HepG2 (cell line): ENCODE measurements around the gene OR2A5. TPM values are rescaled to one million over a fixed set of nuclear protein-coding genes. Genes with fewer than 3 reads are reported as not detected.

ENCODE experiments used
- ATAC-seq: fragments of 200-7000 bp; cut with Tn5 transposase; 3 replicates; pipeline ENCODE4 v1.9.1; 2020; ENCODE audit warnings: mild to moderate bottlenecking, moderate library complexity
- BruUV-seq: library from RNA; stranded (reverse); fragments of 400-500 nt; replicated peaks from 2 replicates; lab custom pipeline; 2021; lab: Mats Ljungman, UMichigan
- CTCF ChIA-PET: fragments of 300-600 bp; formaldehyde crosslinking; extraction: SDS; loops from one replicate; lab custom pipeline; 2021; ENCODE audit warnings: low total read pairs, inconsistent platforms, low intra/inter-chr PET ratio; lab: Yijun Ruan, JAX
- POLR2A ChIA-PET: fragments of 350-600 bp; sonication (Branson Sonifier 250); formaldehyde crosslinking; loops from one replicate; lab custom pipeline; 2020; ENCODE audit warnings: antibody characterized with exemption, inconsistent platforms; lab: Yijun Ruan, JAX
- DNase-seq: peaks from one replicate; pipeline ENCODE4 v3.0.0-alpha.2; 2015; ENCODE audit warnings: low spot score
- FAIRE-seq: peaks from 3 replicates; lab custom pipeline; 2011; peaks lifted over from hg19 to GRCh38; lab: Jason Lieb, UNC
- H2AFZ ChIP-seq: one replicate; pipeline ENCODE4 v1.6.1; 2011; ENCODE audit warnings: low read length, inconsistent platforms
- H3K27ac ChIP-seq: fragments of 300-600 bp; 3 replicates; pipeline ENCODE4 v1.8.0; 2011; ENCODE audit warnings: mixed run types, mild to moderate bottlenecking, mixed read lengths, low read length, inconsistent platforms; ENCODE audit not compliant: insufficient read depth; ENCODE audit errors: extremely low read length
- H3K27me3 ChIP-seq, 2 experiments: fragments of 200-600 bp in 1 of 2; 2 replicates in 1 of 2; 3 replicates in 1 of 2; pipeline versions ENCODE4 v1.6.0 to v1.8.0; 2011; ENCODE audit warnings: low read length in 2 of 2, mild to moderate bottlenecking in 2 of 2, moderate library complexity in 2 of 2, inconsistent platforms in 1 of 2; ENCODE audit not compliant: insufficient read depth in 2 of 2, control insufficient read depth in 1 of 2
- H3K36me3 ChIP-seq, 2 experiments: fragments of 200-600 bp in 1 of 2; replicated peaks in 1 of 2; 2 replicates in 1 of 2; 3 replicates in 1 of 2; pipeline versions ENCODE4 v1.5.1 to v1.8.0; 2011; ENCODE audit warnings: low read length in 2 of 2, inconsistent platforms in 1 of 2; ENCODE audit not compliant: insufficient read depth in 2 of 2, control insufficient read depth in 1 of 2
- H3K4me1 ChIP-seq: 2 replicates; pipeline ENCODE4 v1.5.1; 2012; ENCODE audit warnings: low read length, inconsistent platforms; ENCODE audit not compliant: insufficient read depth
- H3K4me2 ChIP-seq: 2 replicates; pipeline ENCODE4 v1.6.0; 2011; ENCODE audit warnings: low read depth, low read length, inconsistent platforms
- H3K4me3 ChIP-seq, 3 experiments: fragments of 200-600 bp in 1 of 3; sonication (generic), shearing (Covaris generic) in 1 of 3; replicated peaks in 1 of 3; 2 replicates each; pipeline ENCODE4 v1.5.1; 2011 to 2016; ENCODE audit warnings: low read length in 3 of 3, inconsistent platforms in 2 of 3, low read depth in 2 of 3, mild to moderate bottlenecking in 2 of 3, control low read depth in 1 of 3, mixed read lengths in 1 of 3; ENCODE audit not compliant: insufficient read depth in 1 of 3
- H3K79me2 ChIP-seq: one replicate; pipeline ENCODE4 v1.6.1; 2011; ENCODE audit warnings: low read length, inconsistent platforms; ENCODE audit not compliant: insufficient read depth
- H3K9ac ChIP-seq: 2 replicates; pipeline ENCODE4 v1.6.0; 2011; ENCODE audit warnings: mild to moderate bottlenecking, low read depth, low read length, inconsistent platforms; ENCODE audit not compliant: insufficient read depth
- H3K9me3 ChIP-seq: 2 replicates; pipeline ENCODE4 v1.5.1; 2012; ENCODE audit warnings: mild to moderate bottlenecking, low read length
- H4K20me1 ChIP-seq: 2 replicates; pipeline ENCODE4 v1.6.0; 2011; ENCODE audit warnings: inconsistent platforms, mild to moderate bottlenecking, low read length, moderate library complexity; ENCODE audit not compliant: insufficient read depth
- ARNT ChIP-seq: fragments of 450-650 bp; IDR thresholded peaks from 2 replicates; pipeline ENCODE4 v1.6.1; 2017
- ATF7 ChIP-seq, 2 experiments: fragments of 450-650 bp in 1 of 2; sonication (generic) in 1 of 2; formaldehyde crosslinking in 1 of 2; IDR thresholded peaks; 2 replicates each; pipeline versions ENCODE4 v1.4.0 to v1.6.1; 2016 to 2020; ENCODE audit warnings: antibody characterized with exemption in 1 of 2, mild to moderate bottlenecking in 1 of 2, missing genetic modification reagents in 1 of 2
- BCL6 ChIP-seq: IDR thresholded peaks from 2 replicates; pipeline ENCODE4 v1.6.1; 2016; ENCODE audit warnings: missing genetic modification reagents, missing compliant biosample characterization
- CENPT ChIP-seq: sonication (generic); formaldehyde crosslinking; IDR thresholded peaks from 2 replicates; pipeline ENCODE4 v1.8.0; 2022; ENCODE audit warnings: low read depth, mild to moderate bottlenecking, moderate library complexity, missing genetic modification reagents
- DNMT3B ChIP-seq: conservative IDR thresholded peaks from 2 replicates; pipeline ENCODE4 v1.6.1; 2016; ENCODE audit warnings: missing biosample characterization, control low read depth
- FOXA1 ChIP-seq, 2 experiments: fragments of 450-650 bp in 1 of 2; sonication (generic) in 1 of 2; formaldehyde crosslinking in 1 of 2; IDR thresholded peaks; 2 replicates each; pipeline versions ENCODE4 v1.4.0 to v1.6.1; 2016 to 2020; ENCODE audit warnings: missing genetic modification reagents in 1 of 2
- NCOA1 ChIP-seq: sonication (generic); formaldehyde crosslinking; IDR thresholded peaks from 2 replicates; pipeline ENCODE4 v1.9.0; 2021; ENCODE audit warnings: missing genetic modification reagents
- NFKB2 ChIP-seq: sonication (generic); formaldehyde crosslinking; IDR thresholded peaks from 2 replicates; pipeline ENCODE4 v1.4.0; 2020; ENCODE audit warnings: missing genetic modification reagents, borderline replicate concordance
- NR2F1 ChIP-seq, 2 experiments: fragments of 450-650 bp in 1 of 2; formaldehyde crosslinking in 1 of 2; IDR thresholded peaks; 2 replicates each; pipeline versions ENCODE4 v1.5.0 to v1.6.1; 2016 to 2020; ENCODE audit warnings: mild to moderate bottlenecking in 1 of 2, missing compliant biosample characterization in 1 of 2, missing genetic modification reagents in 1 of 2, moderate library complexity in 1 of 2
- NR2F6 ChIP-seq, 2 experiments: IDR thresholded peaks; 2 replicates each; pipeline ENCODE4 v1.6.1; 2016; ENCODE audit warnings: antibody characterized with exemption in 1 of 2, mild to moderate bottlenecking in 1 of 2
- PRMT3 ChIP-seq: sonication (generic); formaldehyde crosslinking; IDR thresholded peaks from 2 replicates; pipeline ENCODE4 v1.8.1; 2022; ENCODE audit warnings: low read depth, mild to moderate bottlenecking, moderate library complexity, missing genetic modification reagents, borderline replicate concordance
- REXO4 ChIP-seq: sonication (generic); formaldehyde crosslinking; IDR thresholded peaks from 2 replicates; pipeline ENCODE4 v1.8.0; 2022; ENCODE audit warnings: missing genetic modification reagents, mild to moderate bottlenecking, borderline replicate concordance
- ZBTB7B ChIP-seq: sonication (generic); formaldehyde crosslinking; IDR thresholded peaks from 2 replicates; pipeline ENCODE4 v1.4.0; 2020; ENCODE audit warnings: missing genetic modification reagents
- ZNF253 ChIP-seq: sonication (generic); formaldehyde crosslinking; IDR thresholded peaks from 2 replicates; pipeline ENCODE4 v1.8.0; 2022; ENCODE audit warnings: mild to moderate bottlenecking, missing genetic modification reagents, borderline replicate concordance
- ZNF367 ChIP-seq: sonication (generic); formaldehyde crosslinking; IDR thresholded peaks from 2 replicates; pipeline ENCODE4 v1.4.0; 2020; ENCODE audit warnings: missing genetic modification reagents, borderline replicate concordance
- ZNF598 ChIP-seq: sonication (generic); formaldehyde crosslinking; IDR thresholded peaks from 2 replicates; pipeline ENCODE4 v1.5.1; 2020; ENCODE audit warnings: mild to moderate bottlenecking, missing genetic modification reagents, borderline replicate concordance
- ZSCAN30 ChIP-seq: sonication (generic); formaldehyde crosslinking; IDR thresholded peaks from 2 replicates; pipeline ENCODE4 v1.5.0; 2020; ENCODE audit warnings: mild to moderate bottlenecking, missing genetic modification reagents
- WGBS: methylation state at CpG from one replicate; pipeline ENCODE4 v1.1.6; 2017; ENCODE audit warnings: low lambda C conversion rate; 5-methylcytosine and 5-hydroxymethylcytosine counted together
- in situ Hi-C: cut with HindIII; loops from 2 replicates; pipeline ENCODE4 v1.10.0; 2017; ENCODE audit warnings: low pct_unique_long_range_greater_than_20kb; ENCODE audit not compliant: extremely low pct_ligation_motif_present
- intact Hi-C: fragments of 100-400 bp; cut with micrococcal nuclease; formaldehyde crosslinking; loops from one replicate; pipeline ENCODE4 v1.10.0; 2022; ENCODE audit not compliant: unreplicated experiment
- polyA plus RNA-seq, 8 experiments: library from polyadenylated mRNA; depleted of rRNA in 3 of 8; stranded (reverse) in 7 of 8; unstranded in 1 of 8; fragments of >200 nt; fragmentation: Illumina TruSeq in 4 of 8; extraction: Trizol in 4 of 8; gene quantifications; 2 replicates each; pipeline versions ENCODE4 v1.2.1 to v1.2.3, GENCODE V29; 2011 to 2016; ENCODE audit warnings: low read depth in 4 of 8, missing spikeins in 1 of 8, mixed read lengths in 1 of 8; ENCODE audit not compliant: insufficient read depth in 1 of 8
- total RNA-seq, 5 experiments: library from RNA; depleted of rRNA; stranded (reverse); fragments of >200 nt; fragmentation: Illumina TruSeq; extraction: Trizol; gene quantifications; 2 replicates each; pipeline ENCODE4 v1.2.3, GENCODE V29; 2016; ENCODE audit warnings: low read depth in 1 of 5

The OR2A5 gene
- total and polyA plus RNA-seq, 2 of the 13 experiments (the other 11 are each of a cell fraction or from before 2014, with no cell fraction given), result not detected

DNA sequence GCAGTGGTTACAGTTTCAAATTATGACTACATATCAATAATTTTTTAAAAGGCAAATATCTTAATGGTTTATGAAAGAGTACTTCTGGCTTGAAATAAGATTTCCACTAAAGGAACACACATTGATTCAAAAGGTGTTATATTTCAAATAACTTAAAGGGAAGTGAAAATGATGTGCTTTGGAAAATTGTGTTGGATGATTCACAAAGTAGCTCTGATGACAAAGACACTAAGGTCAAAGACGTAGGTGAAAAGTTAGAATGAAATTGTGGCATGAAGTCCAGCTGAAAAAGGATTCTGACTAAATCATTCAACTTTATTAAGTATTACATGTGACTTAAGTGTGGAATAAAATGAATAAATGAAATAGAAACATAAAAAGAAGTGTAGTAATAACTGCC, 20.8 kb upstream of the OR2A5 start:
- ChIA-PET CTCF (no interaction called here), POLR2A (no interaction called here)
- TF ChIP-seq NFKB2 (CRISPR knock-in tag) (no peak), ZNF598 (CRISPR knock-in tag) (no peak), FOXA1 (IDR thresholded peaks at IDR 0.05) (no peak), FOXA1 (CRISPR knock-in tag; IDR thresholded peaks at IDR 0.05) (no peak), ARNT (no peak), ATF7 (IDR thresholded peaks at IDR 0.05) (no peak), ATF7 (CRISPR knock-in tag; IDR thresholded peaks at IDR 0.05) (no peak), NR2F6 (IDR thresholded peaks at IDR 0.05) (no peak), NR2F6 (CRISPR knock-in tag; IDR thresholded peaks at IDR 0.05) (no peak), ZNF253 (CRISPR knock-in tag) (no peak), NR2F1 (CRISPR knock-in tag; IDR thresholded peaks at IDR 0.05) (no peak), NCOA1 (no peak), CENPT (no peak), DNMT3B (no peak), ZBTB7B (no peak), REXO4 (CRISPR knock-in tag) (no peak), ZSCAN30 (CRISPR knock-in tag) (no peak), PRMT3 (CRISPR knock-in tag) (no peak), BCL6 (CRISPR knock-in tag) (no peak), ZNF367 (CRISPR knock-in tag) (no peak)
- Histone ChIP-seq H3K9ac (no peak overlapping the region), H3K27ac (no peak overlapping the region), H3K4me1 (peaks cover 9% of the 10 kb centered on the region; the same call in 1 of the 2 replicates), H3K79me2 (no peaks in the 10 kb centered on the region), H3K4me3 (no peak overlapping the region), H3K36me3 (no peaks in the 10 kb centered on the region), H3K27me3 (no peaks in the 10 kb centered on the region), H2AFZ (no peak overlapping the region), H4K20me1 (no peaks in the 10 kb centered on the region), H3K9me3 (no peaks in the 10 kb centered on the region), H3K4me2 (no peak overlapping the region)
- intact Hi-C loops (no loop called here), in situ Hi-C loops (no loop called here)
- BruUV-seq, result no TSS peak
- 0% methylated on average over 1 of the region's 1 CpG for WGBS
- ATAC-seq (no peak), FAIRE-seq (no peak), DNase-seq (no peak)
